ENCODE results near the gene ABHD17B.

DNA sequence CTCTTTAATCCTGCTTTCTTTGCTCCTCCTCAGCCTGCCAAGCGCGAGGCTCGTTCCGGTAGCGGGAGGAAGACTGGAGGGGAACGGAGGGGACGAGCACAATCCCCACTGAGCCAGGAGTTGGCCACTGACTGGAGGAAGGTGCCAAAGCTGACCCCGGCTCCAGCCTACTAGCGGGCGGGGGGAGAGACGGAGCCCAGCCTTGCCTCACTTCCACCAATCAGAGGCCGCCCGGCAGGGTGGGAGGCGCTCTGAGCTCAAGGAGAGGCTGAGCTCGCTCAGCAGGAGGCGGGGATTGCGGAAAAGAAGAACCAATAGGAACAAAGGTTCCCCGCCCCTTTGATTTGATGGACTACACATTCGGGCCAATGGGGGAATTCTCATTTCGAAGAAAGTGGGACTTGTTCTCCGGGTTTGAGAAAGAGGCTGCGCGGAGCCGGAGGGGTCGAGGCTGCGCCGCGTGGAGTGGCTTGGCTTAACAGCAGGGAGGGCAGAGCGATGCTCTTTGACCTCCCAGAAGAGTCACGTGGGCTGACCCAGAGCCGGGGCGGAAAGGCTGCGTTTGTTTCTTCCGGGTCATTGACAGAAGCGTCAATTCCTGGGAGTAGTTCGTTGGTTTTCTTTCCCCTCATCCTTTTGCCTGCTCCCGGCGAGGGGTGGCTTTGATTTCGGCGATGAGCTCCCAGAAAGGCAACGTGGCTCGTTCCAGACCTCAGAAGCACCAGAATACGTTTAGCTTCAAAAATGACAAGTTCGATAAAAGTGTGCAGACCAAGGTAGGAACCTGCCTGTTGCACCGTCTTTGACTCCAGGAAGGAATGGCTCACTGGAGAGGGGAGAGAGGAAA lies at the start of gene ABHD17B, which contains the start of gene C9orf85:
- TF ChIP-seq, protein P1, sequence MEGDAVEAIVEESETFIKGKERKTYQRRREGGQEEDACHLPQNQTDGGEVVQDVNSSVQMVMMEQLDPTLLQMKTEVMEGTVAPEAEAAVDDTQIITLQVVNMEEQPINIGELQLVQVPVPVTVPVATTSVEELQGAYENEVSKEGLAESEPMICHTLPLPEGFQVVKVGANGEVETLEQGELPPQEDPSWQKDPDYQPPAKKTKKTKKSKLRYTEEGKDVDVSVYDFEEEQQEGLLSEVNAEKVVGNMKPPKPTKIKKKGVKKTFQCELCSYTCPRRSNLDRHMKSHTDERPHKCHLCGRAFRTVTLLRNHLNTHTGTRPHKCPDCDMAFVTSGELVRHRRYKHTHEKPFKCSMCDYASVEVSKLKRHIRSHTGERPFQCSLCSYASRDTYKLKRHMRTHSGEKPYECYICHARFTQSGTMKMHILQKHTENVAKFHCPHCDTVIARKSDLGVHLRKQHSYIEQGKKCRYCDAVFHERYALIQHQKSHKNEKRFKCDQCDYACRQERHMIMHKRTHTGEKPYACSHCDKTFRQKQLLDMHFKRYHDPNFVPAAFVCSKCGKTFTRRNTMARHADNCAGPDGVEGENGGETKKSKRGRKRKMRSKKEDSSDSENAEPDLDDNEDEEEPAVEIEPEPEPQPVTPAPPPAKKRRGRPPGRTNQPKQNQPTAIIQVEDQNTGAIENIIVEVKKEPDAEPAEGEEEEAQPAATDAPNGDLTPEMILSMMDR (conservative IDR thresholded peaks at IDR 0.05), result no peak
- no peak for TF ChIP-seq EZH2 (IDR thresholded peaks at IDR 0.05; ENCODE audit: low read depth)
